GM13977 (cell line): ENCODE results near the gene CD46.

Source experiments
- DNase-seq: peaks from one replicate; pipeline ENCODE4 v3.0.0; 2012; ENCODE audit warnings: low spot score
- in situ Hi-C: fragments of 300-500 bp; cut with MboI; formaldehyde crosslinking; loops from one replicate; pipeline ENCODE4 v1.12.0; 2022; ENCODE audit warnings: low sequenced_read_pairs, low pct_unique_long_range_greater_than_20kb, mixed read lengths, inconsistent platforms; ENCODE audit not compliant: unreplicated experiment
- TF ChIP-seq, protein P1 (sequence below): IDR thresholded peaks from 2 replicates; pipeline ENCODE4 v1.5.1; 2012; ENCODE audit warnings: mild to moderate bottlenecking, control low read depth; ENCODE audit not compliant: insufficient read depth; ENCODE audit errors: extremely low read depth, missing control alignments

CD46 gene

DNA sequence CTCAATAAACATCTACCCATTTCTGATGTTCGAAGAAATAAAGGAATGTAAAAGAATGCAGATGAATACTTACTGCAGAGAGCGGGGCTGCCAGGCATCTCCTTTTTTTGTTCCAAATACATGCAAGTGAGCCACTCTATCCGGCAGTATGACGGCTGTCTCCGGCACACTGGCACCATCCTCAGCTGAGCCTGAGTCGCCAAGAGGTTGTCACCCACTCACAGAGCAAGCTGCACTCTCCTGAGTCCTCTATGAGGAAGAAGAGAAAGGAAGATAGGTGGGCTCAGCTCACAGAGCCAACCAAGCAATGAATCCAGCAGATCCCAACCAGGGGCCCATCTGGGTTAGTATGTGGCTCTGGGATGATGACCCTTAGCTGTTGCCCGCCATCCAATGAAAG is 65.3 kb downstream of the CD46 start:
- TF ChIP-seq, protein P1, sequence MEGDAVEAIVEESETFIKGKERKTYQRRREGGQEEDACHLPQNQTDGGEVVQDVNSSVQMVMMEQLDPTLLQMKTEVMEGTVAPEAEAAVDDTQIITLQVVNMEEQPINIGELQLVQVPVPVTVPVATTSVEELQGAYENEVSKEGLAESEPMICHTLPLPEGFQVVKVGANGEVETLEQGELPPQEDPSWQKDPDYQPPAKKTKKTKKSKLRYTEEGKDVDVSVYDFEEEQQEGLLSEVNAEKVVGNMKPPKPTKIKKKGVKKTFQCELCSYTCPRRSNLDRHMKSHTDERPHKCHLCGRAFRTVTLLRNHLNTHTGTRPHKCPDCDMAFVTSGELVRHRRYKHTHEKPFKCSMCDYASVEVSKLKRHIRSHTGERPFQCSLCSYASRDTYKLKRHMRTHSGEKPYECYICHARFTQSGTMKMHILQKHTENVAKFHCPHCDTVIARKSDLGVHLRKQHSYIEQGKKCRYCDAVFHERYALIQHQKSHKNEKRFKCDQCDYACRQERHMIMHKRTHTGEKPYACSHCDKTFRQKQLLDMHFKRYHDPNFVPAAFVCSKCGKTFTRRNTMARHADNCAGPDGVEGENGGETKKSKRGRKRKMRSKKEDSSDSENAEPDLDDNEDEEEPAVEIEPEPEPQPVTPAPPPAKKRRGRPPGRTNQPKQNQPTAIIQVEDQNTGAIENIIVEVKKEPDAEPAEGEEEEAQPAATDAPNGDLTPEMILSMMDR: no peak
- in situ Hi-C loops: no loop called here
- no peak for DNase-seq

DNA sequence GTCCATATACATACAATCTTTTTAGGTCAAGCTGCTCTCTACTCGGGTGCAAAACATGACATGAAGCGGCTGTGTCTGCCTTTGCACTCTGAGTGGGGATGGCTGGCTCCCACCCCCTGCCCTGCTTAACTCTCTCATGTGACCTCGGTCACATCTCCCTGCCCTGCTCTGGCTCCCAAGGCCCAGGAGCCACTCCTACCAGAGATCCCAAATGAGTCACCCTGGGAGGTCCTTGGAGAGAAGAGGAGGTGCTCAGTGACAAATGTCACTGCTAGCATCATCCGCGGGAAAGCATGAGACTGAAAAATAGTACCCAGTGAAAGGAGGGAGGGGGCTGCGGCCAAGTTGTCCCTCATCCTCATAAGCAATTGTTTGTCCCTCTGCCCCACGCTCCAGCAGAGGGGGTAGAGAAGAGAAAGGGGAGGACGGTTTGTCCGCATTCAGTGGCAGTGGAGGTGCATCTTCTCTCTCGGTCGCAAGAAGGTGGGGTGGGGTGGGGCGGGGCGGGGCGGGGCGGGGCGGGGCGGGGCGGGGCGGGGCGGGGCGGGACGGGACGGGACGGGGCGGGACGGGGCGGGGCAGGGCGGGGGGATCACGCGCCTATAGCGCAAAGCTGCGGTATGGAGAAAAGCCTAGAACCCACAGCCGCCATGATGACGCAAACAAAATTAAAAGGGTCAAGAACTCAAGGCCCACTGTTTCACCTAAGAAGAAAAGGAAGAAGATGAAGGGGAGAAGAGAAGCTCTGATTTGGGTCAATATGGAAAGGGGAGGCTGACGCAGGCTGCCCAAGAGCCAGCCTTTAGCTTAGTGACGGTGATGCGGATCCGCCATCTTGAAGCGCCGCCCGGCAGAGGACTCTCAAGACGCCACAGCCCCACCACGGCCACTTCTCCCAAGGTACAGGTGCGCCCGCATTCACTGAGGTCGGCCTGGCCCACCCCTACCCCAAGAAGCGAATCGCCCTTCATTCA is 66.2 kb downstream of the CD46 start:
- in situ Hi-C loops: no loop called here
- no peak for DNase-seq
- TF ChIP-seq, protein P1: no peak

DNA sequence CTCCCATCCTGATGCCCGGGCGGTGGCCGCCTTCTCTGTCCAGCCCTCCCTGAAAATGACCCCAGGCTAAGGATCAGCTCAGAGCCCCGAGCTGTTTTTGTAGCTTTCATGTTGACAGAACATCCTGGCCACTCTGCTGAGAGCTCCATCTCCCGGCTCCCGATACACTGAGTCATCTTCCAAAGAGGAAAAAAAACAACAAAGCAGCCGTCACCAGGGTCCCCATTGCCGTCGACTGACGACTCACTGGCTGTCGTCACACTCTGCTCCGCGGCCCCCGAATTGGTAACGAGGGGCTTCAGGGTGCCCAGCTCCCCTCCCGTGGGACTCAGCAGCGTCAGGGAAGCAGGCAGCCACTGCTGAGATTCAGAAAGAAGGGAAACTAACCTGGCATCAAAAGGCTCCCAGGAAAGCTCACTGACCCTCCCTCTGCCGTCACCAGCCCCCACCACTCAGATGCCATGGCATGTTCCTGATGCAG is 67.2 kb downstream of the CD46 start:
- in situ Hi-C loops: no loop called here
- TF ChIP-seq, protein P1: no peak
- DNase-seq: no peak

DNA sequence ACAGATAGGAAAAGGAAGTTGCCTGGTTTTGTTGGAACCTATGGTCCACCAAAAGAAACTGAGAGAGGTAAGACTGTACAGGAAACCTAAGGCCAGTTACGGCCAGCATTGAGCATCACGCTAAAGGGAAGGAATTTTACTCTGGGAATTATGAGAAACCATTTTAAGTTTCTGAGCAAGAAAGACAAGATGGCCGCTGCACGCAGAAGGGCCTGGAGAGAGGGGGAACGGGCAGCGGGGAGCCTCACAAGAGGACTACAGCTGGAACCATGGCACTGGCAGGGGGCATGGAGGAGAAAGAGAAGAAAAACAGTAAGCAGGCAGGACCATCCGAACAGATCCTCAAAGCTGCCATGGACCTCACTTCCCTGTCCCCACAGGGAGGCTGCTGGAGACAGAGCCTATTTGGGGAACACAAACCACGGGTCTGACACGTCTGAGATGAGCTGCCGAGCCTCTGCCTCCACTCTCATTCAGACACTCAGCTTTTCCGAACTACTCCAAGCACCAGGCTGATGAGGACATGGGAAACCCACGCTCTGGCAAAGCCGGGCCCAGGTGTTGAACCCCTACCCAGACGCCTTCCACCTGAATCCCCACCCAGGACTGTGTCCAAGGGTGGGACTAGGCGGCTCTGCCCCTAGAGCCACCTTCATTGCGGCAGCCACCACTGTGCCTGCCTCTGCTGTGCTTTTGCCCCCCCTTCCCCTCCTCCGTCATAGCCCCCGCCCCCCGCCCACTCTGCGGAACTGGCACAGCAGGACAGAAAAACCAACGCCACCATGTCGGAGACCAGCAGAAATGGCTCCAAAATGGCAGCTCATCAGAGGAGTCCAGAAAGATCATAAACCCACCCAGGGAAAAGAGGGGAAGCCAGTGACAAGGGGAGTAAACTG is 69.0 kb downstream of the CD46 start:
- TF ChIP-seq, protein P1: no peak
- no peak for DNase-seq
- in situ Hi-C loops: loop anchor here (10.0 kb wide), 1 partner anchor 144 kb away; no protein-coding TSS in a partner anchor

DNA sequence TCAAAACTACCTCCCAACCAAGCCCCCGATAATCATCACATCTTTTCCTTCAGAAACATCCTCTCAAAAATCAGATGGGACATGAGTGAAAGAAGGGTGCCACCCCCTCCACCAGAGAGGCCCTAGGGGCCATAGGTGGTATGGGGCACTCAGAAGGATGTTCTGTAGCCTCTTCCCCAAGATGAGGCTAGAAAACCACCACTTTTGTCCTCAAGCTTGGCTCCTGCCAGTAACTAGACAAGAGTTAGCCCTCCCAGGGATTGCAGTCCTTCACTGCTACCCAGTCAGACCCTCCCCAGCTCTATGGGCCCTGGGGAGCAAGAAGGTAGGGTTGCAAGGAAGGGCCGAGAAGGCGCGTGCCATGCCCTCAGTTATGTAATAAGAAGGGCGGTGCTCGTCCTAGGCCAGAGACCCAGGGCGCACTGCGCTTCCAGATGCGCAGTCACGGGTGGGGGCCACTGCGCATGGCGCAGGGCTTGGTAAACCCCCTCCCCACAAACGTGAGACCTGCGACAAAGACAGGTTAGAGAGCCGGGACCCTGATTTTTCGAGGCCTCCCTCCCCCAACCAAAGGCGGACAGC is 69.7 kb downstream of the CD46 start:
- TF ChIP-seq, protein P1: no peak
- no peak for DNase-seq
- in situ Hi-C loops: loop anchor here (10.0 kb wide), 1 partner anchor 143 kb away; no protein-coding TSS in a partner anchor

DNA sequence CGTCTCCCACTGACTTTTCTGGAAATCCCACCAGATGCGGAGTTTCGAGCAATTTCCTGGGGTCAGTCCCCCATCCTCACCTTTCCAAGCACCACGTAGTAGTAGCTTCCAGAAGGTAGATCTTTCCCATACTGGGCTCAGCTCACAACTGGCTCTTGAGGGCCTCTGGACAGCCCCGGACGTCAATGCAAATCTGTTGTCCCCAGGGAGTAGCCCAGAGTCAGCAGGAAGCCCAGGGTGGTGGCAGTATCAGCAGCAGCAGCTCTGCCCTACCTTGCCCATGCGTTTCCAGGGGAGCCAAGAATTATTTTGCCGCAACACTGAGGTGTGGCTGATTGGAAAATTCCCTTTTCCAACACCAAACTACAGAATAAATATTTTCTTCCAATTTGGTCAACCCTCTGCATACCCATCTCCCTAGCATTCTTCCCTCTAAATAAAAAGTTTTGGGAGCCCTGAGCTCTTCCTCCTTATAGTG is 70.3 kb downstream of the CD46 start:
- in situ Hi-C loops: loop anchor here (10.0 kb wide), 1 partner anchor 143 kb away; no protein-coding TSS in a partner anchor
- DNase-seq: peak; percentile 87
- TF ChIP-seq, protein P1: no peak
